ENCODE data around the gene PDXK. TPM values are rescaled to one million over a fixed set of nuclear protein-coding genes. Genes with fewer than 3 reads are reported as not detected.

PDXK gene
- total and polyA plus RNA-seq, 2 of the 13 experiments (the other 11 are each of a cell fraction or from before 2014, with no cell fraction given), result 114 to 184 TPM

DNA sequence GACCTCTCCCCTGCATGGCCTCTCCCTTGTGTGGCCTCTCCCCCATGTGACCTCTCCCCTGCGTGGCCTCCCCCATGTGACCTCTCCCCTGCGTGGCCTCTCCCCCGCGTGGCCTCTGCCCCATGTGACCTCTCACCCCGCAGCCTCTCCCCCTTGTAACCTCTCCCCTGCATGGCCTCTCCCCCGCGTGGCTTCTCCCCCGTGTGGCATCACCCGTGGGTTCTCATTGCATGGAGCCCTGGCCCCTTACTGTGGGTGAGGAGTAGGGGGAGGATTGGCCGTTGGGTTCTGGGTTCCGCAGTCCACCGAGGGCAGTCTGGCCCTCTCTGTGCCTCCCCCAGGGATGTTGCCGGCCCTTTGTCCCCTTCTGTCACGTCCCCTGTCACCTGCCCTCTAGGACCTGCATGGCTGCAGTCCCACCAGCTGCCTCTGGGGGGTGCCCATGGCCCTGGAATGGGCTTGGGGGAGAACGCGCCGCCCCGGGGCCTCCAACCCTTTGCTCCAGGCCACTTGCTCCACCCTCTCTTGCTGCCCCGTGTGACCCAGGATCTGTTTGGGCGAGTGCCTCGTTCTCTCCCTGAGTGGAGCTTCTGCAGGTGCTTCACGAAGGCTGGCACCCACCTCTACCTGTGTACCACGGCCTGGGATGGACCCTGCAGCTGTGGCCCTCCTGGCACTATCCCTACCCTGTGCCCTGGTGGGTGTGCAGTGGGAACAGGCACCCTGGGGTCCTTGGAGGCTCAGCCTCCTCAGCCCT lies 91.8 kb downstream of the PDXK start (continued):
- TF ChIP-seq ATRX (CRISPR knock-in tag; IDR thresholded peaks at IDR 0.05; ENCODE audit: borderline replicate concordance) (no peak), ZNF256 (CRISPR knock-in tag; conservative IDR thresholded peaks at IDR 0.05) (no peak), ZNF772 (CRISPR knock-in tag; IDR thresholded peaks at IDR 0.05) (peak; percentile 51; the same call in 1 of the 2 replicates), HNRNPL (IDR thresholded peaks at IDR 0.05; ENCODE audit: low read depth, low read length) (0 out of 2 replicates have a peak, but pooled peaks have one; percentile 53), TCF7L2 (IDR thresholded peaks at IDR 0.05; ENCODE audit: low read depth, low read length) (no peak), YEATS4 (CRISPR knock-in tag; IDR thresholded peaks at IDR 0.05; ENCODE audit: borderline replicate concordance) (no peak), ZSCAN29 (CRISPR knock-in tag; conservative IDR thresholded peaks at IDR 0.05) (peak; percentile 74; the same call in 1 of the 2 replicates), ZNF383 (CRISPR knock-in tag; IDR thresholded peaks at IDR 0.05; ENCODE audit: borderline replicate concordance) (no peak), GZF1 (CRISPR knock-in tag; IDR thresholded peaks at IDR 0.05) (no peak), SETDB1 (CRISPR knock-in tag; IDR thresholded peaks at IDR 0.05; ENCODE audit: borderline replicate concordance) (no peak), ESRRA (CRISPR knock-in tag; IDR thresholded peaks at IDR 0.05; ENCODE audit: low read depth) (peak; percentile 59; the same call in 1 of the 2 replicates), NR3C1 (CRISPR knock-in tag; IDR thresholded peaks at IDR 0.05) (no peak)
- TF ChIP-seq, protein P1, sequence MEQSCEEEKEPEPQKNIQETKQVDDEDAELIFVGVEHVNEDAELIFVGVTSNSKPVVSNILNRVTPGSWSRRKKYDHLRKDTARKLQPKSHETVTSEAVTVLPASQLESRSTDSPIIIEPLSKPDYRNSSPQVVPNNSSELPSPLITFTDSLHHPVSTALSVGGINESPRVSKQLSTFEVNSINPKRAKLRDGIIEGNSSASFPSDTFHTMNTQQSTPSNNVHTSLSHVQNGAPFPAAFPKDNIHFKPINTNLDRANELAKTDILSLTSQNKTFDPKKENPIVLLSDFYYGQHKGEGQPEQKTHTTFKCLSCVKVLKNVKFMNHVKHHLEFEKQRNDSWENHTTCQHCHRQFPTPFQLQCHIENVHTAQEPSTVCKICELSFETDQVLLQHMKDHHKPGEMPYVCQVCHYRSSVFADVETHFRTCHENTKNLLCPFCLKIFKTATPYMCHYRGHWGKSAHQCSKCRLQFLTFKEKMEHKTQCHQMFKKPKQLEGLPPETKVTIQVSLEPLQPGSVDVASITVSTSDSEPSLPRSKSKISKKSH (CRISPR knock-in tag; IDR thresholded peaks at IDR 0.05; ENCODE audit: borderline replicate concordance), result no peak
- TF ChIP-seq, protein P2, sequence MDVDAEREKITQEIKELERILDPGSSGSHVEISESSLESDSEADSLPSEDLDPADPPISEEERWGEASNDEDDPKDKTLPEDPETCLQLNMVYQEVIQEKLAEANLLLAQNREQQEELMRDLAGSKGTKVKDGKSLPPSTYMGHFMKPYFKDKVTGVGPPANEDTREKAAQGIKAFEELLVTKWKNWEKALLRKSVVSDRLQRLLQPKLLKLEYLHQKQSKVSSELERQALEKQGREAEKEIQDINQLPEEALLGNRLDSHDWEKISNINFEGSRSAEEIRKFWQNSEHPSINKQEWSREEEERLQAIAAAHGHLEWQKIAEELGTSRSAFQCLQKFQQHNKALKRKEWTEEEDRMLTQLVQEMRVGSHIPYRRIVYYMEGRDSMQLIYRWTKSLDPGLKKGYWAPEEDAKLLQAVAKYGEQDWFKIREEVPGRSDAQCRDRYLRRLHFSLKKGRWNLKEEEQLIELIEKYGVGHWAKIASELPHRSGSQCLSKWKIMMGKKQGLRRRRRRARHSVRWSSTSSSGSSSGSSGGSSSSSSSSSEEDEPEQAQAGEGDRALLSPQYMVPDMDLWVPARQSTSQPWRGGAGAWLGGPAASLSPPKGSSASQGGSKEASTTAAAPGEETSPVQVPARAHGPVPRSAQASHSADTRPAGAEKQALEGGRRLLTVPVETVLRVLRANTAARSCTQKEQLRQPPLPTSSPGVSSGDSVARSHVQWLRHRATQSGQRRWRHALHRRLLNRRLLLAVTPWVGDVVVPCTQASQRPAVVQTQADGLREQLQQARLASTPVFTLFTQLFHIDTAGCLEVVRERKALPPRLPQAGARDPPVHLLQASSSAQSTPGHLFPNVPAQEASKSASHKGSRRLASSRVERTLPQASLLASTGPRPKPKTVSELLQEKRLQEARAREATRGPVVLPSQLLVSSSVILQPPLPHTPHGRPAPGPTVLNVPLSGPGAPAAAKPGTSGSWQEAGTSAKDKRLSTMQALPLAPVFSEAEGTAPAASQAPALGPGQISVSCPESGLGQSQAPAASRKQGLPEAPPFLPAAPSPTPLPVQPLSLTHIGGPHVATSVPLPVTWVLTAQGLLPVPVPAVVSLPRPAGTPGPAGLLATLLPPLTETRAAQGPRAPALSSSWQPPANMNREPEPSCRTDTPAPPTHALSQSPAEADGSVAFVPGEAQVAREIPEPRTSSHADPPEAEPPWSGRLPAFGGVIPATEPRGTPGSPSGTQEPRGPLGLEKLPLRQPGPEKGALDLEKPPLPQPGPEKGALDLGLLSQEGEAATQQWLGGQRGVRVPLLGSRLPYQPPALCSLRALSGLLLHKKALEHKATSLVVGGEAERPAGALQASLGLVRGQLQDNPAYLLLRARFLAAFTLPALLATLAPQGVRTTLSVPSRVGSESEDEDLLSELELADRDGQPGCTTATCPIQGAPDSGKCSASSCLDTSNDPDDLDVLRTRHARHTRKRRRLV (CRISPR knock-in tag; IDR thresholded peaks at IDR 0.05), result no peak
- TF ChIP-seq, protein P3, sequence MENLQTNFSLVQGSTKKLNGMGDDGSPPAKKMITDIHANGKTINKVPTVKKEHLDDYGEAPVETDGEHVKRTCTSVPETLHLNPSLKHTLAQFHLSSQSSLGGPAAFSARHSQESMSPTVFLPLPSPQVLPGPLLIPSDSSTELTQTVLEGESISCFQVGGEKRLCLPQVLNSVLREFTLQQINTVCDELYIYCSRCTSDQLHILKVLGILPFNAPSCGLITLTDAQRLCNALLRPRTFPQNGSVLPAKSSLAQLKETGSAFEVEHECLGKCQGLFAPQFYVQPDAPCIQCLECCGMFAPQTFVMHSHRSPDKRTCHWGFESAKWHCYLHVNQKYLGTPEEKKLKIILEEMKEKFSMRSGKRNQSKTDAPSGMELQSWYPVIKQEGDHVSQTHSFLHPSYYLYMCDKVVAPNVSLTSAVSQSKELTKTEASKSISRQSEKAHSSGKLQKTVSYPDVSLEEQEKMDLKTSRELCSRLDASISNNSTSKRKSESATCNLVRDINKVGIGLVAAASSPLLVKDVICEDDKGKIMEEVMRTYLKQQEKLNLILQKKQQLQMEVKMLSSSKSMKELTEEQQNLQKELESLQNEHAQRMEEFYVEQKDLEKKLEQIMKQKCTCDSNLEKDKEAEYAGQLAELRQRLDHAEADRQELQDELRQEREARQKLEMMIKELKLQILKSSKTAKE (CRISPR knock-in tag; IDR thresholded peaks at IDR 0.05; ENCODE audit: borderline replicate concordance), result no peak
- TF ChIP-seq, protein P4, sequence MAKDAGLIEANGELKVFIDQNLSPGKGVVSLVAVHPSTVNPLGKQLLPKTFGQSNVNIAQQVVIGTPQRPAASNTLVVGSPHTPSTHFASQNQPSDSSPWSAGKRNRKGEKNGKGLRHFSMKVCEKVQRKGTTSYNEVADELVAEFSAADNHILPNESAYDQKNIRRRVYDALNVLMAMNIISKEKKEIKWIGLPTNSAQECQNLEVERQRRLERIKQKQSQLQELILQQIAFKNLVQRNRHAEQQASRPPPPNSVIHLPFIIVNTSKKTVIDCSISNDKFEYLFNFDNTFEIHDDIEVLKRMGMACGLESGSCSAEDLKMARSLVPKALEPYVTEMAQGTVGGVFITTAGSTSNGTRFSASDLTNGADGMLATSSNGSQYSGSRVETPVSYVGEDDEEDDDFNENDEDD (CRISPR knock-in tag; IDR thresholded peaks at IDR 0.05; ENCODE audit: borderline replicate concordance), result peak; percentile 42; the same call in 1 of the 2 replicates
- TF ChIP-seq, protein P5, sequence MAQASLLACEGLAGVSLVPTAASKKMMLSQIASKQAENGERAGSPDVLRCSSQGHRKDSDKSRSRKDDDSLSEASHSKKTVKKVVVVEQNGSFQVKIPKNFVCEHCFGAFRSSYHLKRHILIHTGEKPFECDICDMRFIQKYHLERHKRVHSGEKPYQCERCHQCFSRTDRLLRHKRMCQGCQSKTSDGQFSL (CRISPR knock-in tag; IDR thresholded peaks at IDR 0.05), result no peak

Measured in HepG2 (cell line).